GM18499 (cell line): ENCODE results near the gene DPPA2.
"Not testable (repeated sequence)": the region's sequence is repeated elsewhere in the genome, so short reads cannot be mapped to it uniquely, and the experiment has no call there.

Source experiments
- ATAC-seq: cut with Tn5 transposase; IDR thresholded peaks from one replicate; pipeline ENCODE4 v1.9.1; 2021; ENCODE audit warnings: moderate number of reproducible peaks; ENCODE audit not compliant: insufficient read depth, unreplicated experiment

The DPPA2 gene

GRCh38 chr3:109316162-109316730 is at the start of gene DPPA2:
Gene DPPA2 (minus strand): TSS chr3:109316517. CDS start chr3:109314542, 1,975 bp downstream.
- ATAC-seq: no peak

GRCh38 chr3:109364088-109364487 is 47.8 kb upstream of the DPPA2 start:
- ATAC-seq: no peak

- ATAC-seq: no peak
Measured at GRCh38 chr3:109363634-109364033, 47.3 kb upstream of the DPPA2 start.

- no peak for ATAC-seq
Measured at GRCh38 chr3:109362823-109363222, 46.5 kb upstream of the DPPA2 start.

GRCh38 chr3:109358809-109359208 is 42.5 kb upstream of the DPPA2 start:
- not testable (repeated sequence) for ATAC-seq

- ATAC-seq: no peak
Measured at GRCh38 chr3:109356442-109357155, 40.3 kb upstream of the DPPA2 start.

GRCh38 chr3:109355625-109356441 is 39.5 kb upstream of the DPPA2 start:
- no peak for ATAC-seq

- no peak for ATAC-seq
Measured at GRCh38 chr3:109353057-109353456, 36.7 kb upstream of the DPPA2 start.

- no peak for ATAC-seq
Measured at GRCh38 chr3:109351231-109351630, 34.9 kb upstream of the DPPA2 start.

GRCh38 chr3:109346770-109347295 is 30.5 kb upstream of the DPPA2 start:
- no peak for ATAC-seq

- ATAC-seq: no peak
Measured at GRCh38 chr3:109346099-109346498, 29.8 kb upstream of the DPPA2 start.

- ATAC-seq: no peak
Measured at GRCh38 chr3:109339714-109340648, 23.7 kb upstream of the DPPA2 start.

- ATAC-seq: no peak
Measured at GRCh38 chr3:109339197-109339596, 22.9 kb upstream of the DPPA2 start.

- no peak for ATAC-seq
Measured at GRCh38 chr3:109338322-109338721, 22.0 kb upstream of the DPPA2 start.

- no peak for ATAC-seq
Measured at GRCh38 chr3:109337393-109337792, 21.1 kb upstream of the DPPA2 start, which contains the start of gene DPPA4. Gene DPPA4 (minus strand): TSS chr3:109337546. CDS start chr3:109337517, 29 bp downstream.

GRCh38 chr3:109336291-109336861 is 20.1 kb upstream of the DPPA2 start:
- no peak for ATAC-seq

GRCh38 chr3:109334572-109334971 is 18.3 kb upstream of the DPPA2 start:
- ATAC-seq: no peak

- ATAC-seq: no peak
Measured at GRCh38 chr3:109331692-109332091, 15.4 kb upstream of the DPPA2 start.

GRCh38 chr3:109330405-109330804 is 14.1 kb upstream of the DPPA2 start:
- no peak for ATAC-seq
